Astrocyte (in vitro differentiated cells and primary cell): Measurements from ENCODE around the gene MED15. TPM values are rescaled to one million over a fixed set of nuclear protein-coding genes. Genes with fewer than 3 reads are reported as not detected.
A peak's percentile ranks its signal among the peaks of the same experiment; 100 is the strongest.

Source experiments
- DNase-seq: peaks from one replicate; pipeline ENCODE4 v3.0.0-alpha.2; 2010; ENCODE audit warnings: low read depth
- FAIRE-seq: peaks from 2 replicates; lab custom pipeline; 2011; peaks lifted over from hg19 to GRCh38; lab: Jason Lieb, UNC
- H2AFZ ChIP-seq: 2 replicates; pipeline ENCODE4 v1.6.0; 2012; ENCODE audit warnings: low read depth, low read length, inconsistent platforms
- H3K27ac ChIP-seq: 2 replicates; pipeline ENCODE4 v1.5.1; 2011; ENCODE audit warnings: low read depth, low read length, inconsistent platforms
- H3K27me3 ChIP-seq: 2 replicates; pipeline ENCODE4 v1.6.0; 2011; ENCODE audit warnings: low read length, inconsistent platforms; ENCODE audit not compliant: insufficient read depth
- H3K36me3 ChIP-seq: 2 replicates; pipeline ENCODE4 v1.5.1; 2011; ENCODE audit warnings: low read length, inconsistent platforms; ENCODE audit not compliant: insufficient read depth
- H3K4me1 ChIP-seq: 2 replicates; pipeline ENCODE4 v1.5.1; 2011; ENCODE audit warnings: low read length, inconsistent platforms; ENCODE audit not compliant: insufficient read depth
- H3K4me2 ChIP-seq: 2 replicates; pipeline ENCODE4 v1.6.0; 2012; ENCODE audit warnings: low read length, inconsistent platforms
- H3K4me3 ChIP-seq: 2 replicates; pipeline ENCODE4 v1.5.1; 2011; ENCODE audit warnings: low read depth, mild to moderate bottlenecking, low read length, inconsistent platforms; ENCODE audit not compliant: insufficient read depth
- H3K79me2 ChIP-seq: 2 replicates; pipeline ENCODE4 v1.6.0; 2012; ENCODE audit warnings: mild to moderate bottlenecking, low read length, inconsistent platforms; ENCODE audit not compliant: insufficient read depth
- H3K9ac ChIP-seq: 2 replicates; pipeline ENCODE4 v1.6.0; 2012; ENCODE audit warnings: mild to moderate bottlenecking, low read length, inconsistent platforms
- H3K9me3 ChIP-seq: 2 replicates; pipeline ENCODE4 v1.5.1; 2012; ENCODE audit warnings: low read depth, mild to moderate bottlenecking, low read length, inconsistent platforms; ENCODE audit not compliant: insufficient read depth
- H4K20me1 ChIP-seq: 2 replicates; pipeline ENCODE4 v1.6.0; 2012; ENCODE audit warnings: low read length, inconsistent platforms; ENCODE audit not compliant: insufficient read depth
- H3K27ac Mint-ChIP-seq: one replicate; pipeline ENCODE4 v1.8.0; 2021; ENCODE audit warnings: mild to moderate bottlenecking, mixed read lengths; ENCODE audit not compliant: unreplicated experiment
- H3K27me3 Mint-ChIP-seq: one replicate; pipeline ENCODE4 v1.8.0; 2021; ENCODE audit warnings: low read depth, mixed read lengths; ENCODE audit not compliant: unreplicated experiment
- H3K36me3 Mint-ChIP-seq: one replicate; pipeline ENCODE4 v1.8.0; 2021; ENCODE audit warnings: low read depth, mixed read lengths; ENCODE audit not compliant: unreplicated experiment
- H3K4me1 Mint-ChIP-seq: one replicate; pipeline ENCODE4 v1.8.0; 2021; ENCODE audit warnings: low read depth, mixed read lengths; ENCODE audit not compliant: unreplicated experiment
- H3K4me3 Mint-ChIP-seq: one replicate; pipeline ENCODE4 v1.8.0; 2021; ENCODE audit warnings: mild to moderate bottlenecking, moderate library complexity, mixed read lengths; ENCODE audit not compliant: unreplicated experiment
- H3K9me3 Mint-ChIP-seq: one replicate; pipeline ENCODE4 v1.8.0; 2021; ENCODE audit warnings: mild to moderate bottlenecking, mixed read lengths; ENCODE audit not compliant: unreplicated experiment
- EZH2 ChIP-seq: IDR thresholded peaks from 2 replicates; pipeline ENCODE4 v1.6.1; 2012; ENCODE audit warnings: mild to moderate bottlenecking, low read length, inconsistent platforms; ENCODE audit not compliant: insufficient read depth
- total RNA-seq: library from RNA; stranded (reverse); gene quantifications from 2 replicates; pipeline ENCODE4 v1.2.1, GENCODE V29; 2021
- TF ChIP-seq, protein P1 (sequence below): IDR thresholded peaks from 2 replicates; pipeline ENCODE4 v1.5.1; 2011; ENCODE audit warnings: low read depth, mild to moderate bottlenecking, inconsistent platforms, low read length, moderate library complexity; ENCODE audit not compliant: insufficient read depth

The MED15 gene
- total RNA-seq, 1 donor from 2014 or later: 153 TPM

DNA sequence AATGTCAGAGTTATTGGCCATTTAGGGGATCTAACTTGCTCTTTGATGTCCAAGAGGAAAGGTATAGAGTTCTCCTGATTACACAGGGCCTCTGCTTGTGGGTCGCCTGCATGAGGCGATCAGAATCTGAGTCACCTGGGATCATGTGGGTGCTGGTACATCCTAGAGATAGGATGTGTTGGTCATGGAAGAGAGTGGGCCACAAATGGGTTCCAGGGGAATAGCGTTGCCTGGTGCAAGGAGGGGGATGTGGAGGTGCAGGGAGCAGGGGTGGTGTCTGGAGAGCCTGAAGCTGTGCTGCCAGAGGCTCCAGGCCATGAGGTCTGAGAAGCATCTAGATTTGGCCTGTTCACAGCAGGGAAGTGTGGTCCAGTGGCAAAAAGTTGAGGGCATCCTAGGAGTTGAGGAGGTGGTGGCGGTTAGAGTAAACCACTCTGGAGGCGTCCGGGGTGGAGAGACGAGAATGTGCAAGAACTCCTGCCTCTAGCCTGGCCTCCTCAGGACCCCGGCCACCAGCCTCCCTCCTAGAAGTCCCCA, 92.8 kb downstream of the MED15 start:
- Histone ChIP-seq H3K79me2 (no peaks in the 10 kb centered on the region), H3K36me3 (no peaks in the 10 kb centered on the region), H3K27me3 (peaks cover 8% of the 10 kb centered on the region), H3K9ac (no peak overlapping the region), H3K4me1 (no peaks in the 10 kb centered on the region), H4K20me1 (no peaks in the 10 kb centered on the region), H3K4me3 (no peak overlapping the region), H3K4me2 (no peak overlapping the region), H3K9me3 (no peaks in the 10 kb centered on the region), H3K27ac (no peak overlapping the region), H2AFZ (no peak overlapping the region)
- Mint-ChIP-seq H3K9me3 (no peaks in the 10 kb centered on the region), H3K27me3 (peaks cover 27% of the 10 kb centered on the region), H3K27ac (no peak overlapping the region), H3K4me3 (peak overlapping the region; percentile 23), H3K4me1 (no peaks in the 10 kb centered on the region), H3K36me3 (no peaks in the 10 kb centered on the region)
- no peak for DNase-seq
- no peak for FAIRE-seq
- TF ChIP-seq, protein P1, sequence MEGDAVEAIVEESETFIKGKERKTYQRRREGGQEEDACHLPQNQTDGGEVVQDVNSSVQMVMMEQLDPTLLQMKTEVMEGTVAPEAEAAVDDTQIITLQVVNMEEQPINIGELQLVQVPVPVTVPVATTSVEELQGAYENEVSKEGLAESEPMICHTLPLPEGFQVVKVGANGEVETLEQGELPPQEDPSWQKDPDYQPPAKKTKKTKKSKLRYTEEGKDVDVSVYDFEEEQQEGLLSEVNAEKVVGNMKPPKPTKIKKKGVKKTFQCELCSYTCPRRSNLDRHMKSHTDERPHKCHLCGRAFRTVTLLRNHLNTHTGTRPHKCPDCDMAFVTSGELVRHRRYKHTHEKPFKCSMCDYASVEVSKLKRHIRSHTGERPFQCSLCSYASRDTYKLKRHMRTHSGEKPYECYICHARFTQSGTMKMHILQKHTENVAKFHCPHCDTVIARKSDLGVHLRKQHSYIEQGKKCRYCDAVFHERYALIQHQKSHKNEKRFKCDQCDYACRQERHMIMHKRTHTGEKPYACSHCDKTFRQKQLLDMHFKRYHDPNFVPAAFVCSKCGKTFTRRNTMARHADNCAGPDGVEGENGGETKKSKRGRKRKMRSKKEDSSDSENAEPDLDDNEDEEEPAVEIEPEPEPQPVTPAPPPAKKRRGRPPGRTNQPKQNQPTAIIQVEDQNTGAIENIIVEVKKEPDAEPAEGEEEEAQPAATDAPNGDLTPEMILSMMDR: no peak
- no peak for TF ChIP-seq EZH2

DNA sequence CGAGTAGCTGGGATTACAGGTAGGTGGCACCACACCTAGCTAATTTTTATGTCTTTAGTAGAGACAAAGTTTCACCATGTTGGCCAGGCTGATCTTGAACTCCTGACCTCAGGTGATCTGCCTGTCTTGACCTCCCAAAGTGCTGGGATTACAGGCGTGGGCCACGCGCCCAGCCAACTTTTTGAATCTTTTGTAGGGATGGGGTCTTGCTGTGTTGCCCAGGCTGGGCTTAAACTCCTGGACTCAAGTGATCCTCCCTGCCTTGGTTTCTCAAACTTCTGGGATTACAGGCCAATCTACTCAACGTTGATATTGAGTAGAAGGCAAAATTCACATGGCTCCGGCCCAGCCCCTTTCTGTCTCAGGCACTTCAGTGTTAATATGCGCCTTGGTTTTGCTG, 93.9 kb downstream of the MED15 start:
- H3K27ac Mint-ChIP-seq: no peak overlapping the region
- no peaks in the 10 kb centered on the region for H3K36me3 Mint-ChIP-seq
- no peak overlapping the region for H3K4me2 ChIP-seq
- no peaks in the 10 kb centered on the region for H3K9me3 Mint-ChIP-seq
- H3K4me1 ChIP-seq: no peaks in the 10 kb centered on the region
- peaks cover 22% of the 10 kb centered on the region for H3K27me3 Mint-ChIP-seq
- no peak for DNase-seq
- H3K4me1 Mint-ChIP-seq: no peaks in the 10 kb centered on the region
- no peaks in the 10 kb centered on the region for H3K9me3 ChIP-seq
- FAIRE-seq: no peak
- no peak overlapping the region for H2AFZ ChIP-seq
- no peaks in the 10 kb centered on the region for H3K79me2 ChIP-seq
- H3K9ac ChIP-seq: no peak overlapping the region
- H3K4me3 ChIP-seq: no peak overlapping the region
- H3K36me3 ChIP-seq: no peaks in the 10 kb centered on the region
- no peak overlapping the region for H3K27ac ChIP-seq
- H4K20me1 ChIP-seq: no peaks in the 10 kb centered on the region
- TF ChIP-seq EZH2: no peak
- TF ChIP-seq, protein P1: no peak
- H3K27me3 ChIP-seq: peaks cover 8% of the 10 kb centered on the region
- no peak overlapping the region for H3K4me3 Mint-ChIP-seq

DNA sequence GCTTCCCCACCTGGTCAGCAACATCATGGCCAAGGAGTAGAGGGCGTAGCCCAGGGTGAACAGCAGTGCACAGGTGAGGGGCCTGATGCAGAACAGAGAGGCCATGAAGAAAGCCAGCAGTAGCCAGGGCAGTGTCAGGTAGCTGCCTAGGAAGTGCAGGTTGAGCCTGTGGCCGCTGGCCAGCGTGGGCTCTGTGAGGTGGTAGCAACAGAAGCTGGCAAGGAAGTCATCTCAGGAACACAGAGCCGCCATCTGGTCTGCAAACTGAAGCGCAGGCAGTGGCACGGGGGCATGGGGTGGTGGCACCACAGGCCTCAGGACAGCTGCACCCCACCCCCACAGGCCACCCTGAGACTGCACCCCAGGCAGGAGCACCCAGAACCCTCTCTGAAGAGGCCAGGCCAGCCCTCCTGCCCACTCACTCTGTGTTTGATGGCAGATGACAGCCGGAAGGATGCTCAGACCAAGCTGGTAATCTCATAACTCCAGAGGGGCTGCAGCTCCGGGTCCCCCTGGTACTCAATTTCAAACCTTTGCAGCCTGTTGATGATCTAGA, 95.3 kb downstream of the MED15 start:
- Histone ChIP-seq H3K79me2 (no peaks in the 10 kb centered on the region), H3K9ac (no peak overlapping the region), H3K4me3 (no peak overlapping the region), H3K4me1 (no peaks in the 10 kb centered on the region), H3K9me3 (no peaks in the 10 kb centered on the region), H3K27me3 (peaks cover 8% of the 10 kb centered on the region), H3K36me3 (no peaks in the 10 kb centered on the region), H3K27ac (no peak overlapping the region), H2AFZ (no peak overlapping the region), H4K20me1 (no peaks in the 10 kb centered on the region), H3K4me2 (no peak overlapping the region)
- FAIRE-seq (no peak), DNase-seq (no peak)
- H3K4me1 Mint-ChIP-seq: no peaks in the 10 kb centered on the region
- peaks cover 27% of the 10 kb centered on the region for H3K27me3 Mint-ChIP-seq
- H3K27ac Mint-ChIP-seq: no peak overlapping the region
- H3K4me3 Mint-ChIP-seq: no peak overlapping the region
- no peaks in the 10 kb centered on the region for H3K9me3 Mint-ChIP-seq
- H3K36me3 Mint-ChIP-seq: no peaks in the 10 kb centered on the region
- TF ChIP-seq, protein P1: no peak
- no peak for TF ChIP-seq EZH2
